T-helper 1 cell (primary cell): Measurements from ENCODE around the gene KMT5B.
"Not testable (repeated sequence)": the region's sequence is repeated elsewhere in the genome, so short reads cannot be mapped to it uniquely, and the experiment has no call there.

Source experiments
- DNase-seq, 5 donors: peaks; one replicate each; pipeline ENCODE4 v3.0.0-alpha.2; 2012 to 2020
- total RNA-seq, 4 donors: gene quantifications; one replicate each; lab custom pipeline; 2026; lab: John Stamatoyannopoulos, UW

Gene KMT5B
- 34.1 to 71.0 (median 63.7) reads per million in 4 donors for total RNA-seq

- DNase-seq, result peak in 1 of 5 donors; percentile 49
Measured at GRCh38 chr11:68213135-68213515, at the start of gene KMT5B. TSS of gene KMT5B (minus strand) at chr11:68213296. CDS start at chr11:68190076, 23,220 bp downstream.

- no peak for DNase-seq
Measured at GRCh38 chr11:68262544-68262827, 49.4 kb upstream of the KMT5B start.

DNA sequence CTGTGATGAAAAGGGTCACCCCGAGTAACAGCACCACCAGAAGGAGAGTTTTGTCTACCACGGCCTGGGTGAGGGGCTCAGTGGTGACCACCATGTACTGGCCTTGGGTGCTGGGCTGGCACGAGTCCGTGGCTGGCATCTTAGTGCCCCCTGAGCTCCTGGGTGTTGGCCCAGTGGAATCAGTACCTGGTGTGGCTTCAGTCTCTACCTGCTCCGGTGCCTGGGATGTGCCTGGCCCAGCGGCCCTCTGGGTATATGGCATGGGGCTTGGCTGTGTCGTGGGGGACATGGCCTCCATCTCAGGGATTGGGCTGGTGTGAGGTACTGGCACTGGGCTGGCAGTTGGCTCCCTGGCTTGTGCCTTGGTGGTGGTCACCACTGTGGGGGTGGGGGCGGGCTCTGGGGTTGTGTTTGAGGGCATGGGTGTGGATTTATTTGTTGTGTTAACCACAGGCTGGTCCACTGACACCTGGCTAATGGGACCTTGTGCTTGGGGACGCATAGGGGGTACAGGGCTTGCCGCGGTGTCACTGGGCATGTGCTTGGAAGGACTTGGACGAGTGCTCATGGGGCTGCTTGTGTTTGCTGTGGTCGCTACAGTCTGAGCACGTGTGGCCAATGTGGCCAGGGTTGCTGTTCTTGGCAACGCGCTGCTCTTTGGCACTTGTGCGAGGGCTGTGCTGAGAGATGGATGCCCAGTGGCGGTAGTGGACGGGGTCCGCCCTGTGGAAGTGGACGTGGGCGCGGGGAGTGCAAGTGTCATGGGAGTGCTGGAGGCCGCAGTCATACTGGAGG is 48.9 kb upstream of the KMT5B start:
- no peak for DNase-seq

- no peak for DNase-seq
Measured at GRCh38 chr11:68261006-68261405, 47.9 kb upstream of the KMT5B start.

DNA sequence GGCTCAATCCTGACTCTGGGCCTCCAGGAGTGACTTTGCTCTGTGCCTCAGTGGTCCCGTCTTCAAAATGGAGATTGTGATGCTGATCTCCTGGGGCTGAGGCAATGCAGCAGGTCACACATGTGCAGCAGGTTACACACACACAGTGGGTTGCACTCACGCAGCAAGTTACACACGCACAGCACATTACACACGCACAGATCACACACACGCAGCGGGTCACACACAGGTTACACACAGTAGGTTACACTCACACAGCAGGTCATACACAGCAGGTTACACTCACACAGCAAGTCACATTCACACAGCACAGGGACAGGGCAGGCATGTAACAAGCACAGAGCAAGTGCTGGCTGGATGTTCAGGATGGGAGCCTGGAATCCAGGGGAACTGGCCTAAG is 47.4 kb upstream of the KMT5B start:
- no peak for DNase-seq

DNA sequence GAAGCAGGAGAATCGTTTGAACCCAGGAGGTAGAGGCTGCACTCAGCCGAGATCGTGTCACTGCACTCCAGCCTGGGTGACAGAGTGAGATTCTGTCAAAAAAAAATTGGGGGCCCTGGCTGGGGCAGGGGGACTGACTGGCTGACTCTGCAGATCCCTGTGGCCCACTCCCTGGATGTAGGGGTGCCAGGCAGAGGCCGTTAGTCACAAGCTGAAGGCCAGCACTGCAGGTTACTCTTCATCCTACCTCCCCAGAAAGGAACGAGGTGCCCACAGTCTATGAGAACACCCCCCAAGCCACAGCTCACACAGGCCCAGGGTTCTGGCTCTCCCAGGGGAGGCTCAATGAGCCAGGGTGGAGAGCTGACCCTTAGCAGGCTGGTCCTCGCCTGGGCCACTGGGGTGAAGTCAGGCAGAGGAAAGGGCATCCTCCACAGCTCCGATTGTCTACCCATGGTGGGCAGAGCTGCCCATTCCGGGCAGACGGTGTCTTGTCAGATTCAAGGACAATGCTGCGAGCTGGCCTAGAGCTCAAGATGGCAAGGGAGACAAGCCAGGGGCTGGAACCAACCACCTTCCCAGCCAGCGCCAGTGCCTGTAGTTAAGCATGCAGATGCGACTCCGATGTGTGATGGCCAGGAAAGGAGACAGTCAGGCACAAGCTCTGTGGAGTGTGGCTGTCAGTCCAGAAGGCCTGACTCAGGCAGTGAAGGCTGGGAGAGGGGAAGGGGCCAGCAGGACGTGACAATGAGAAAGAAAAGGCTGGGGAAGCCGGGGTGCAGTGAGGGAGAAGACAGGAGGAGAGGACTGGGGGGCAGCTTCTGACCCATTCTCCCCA is 46.2 kb upstream of the KMT5B start:
- no peak for DNase-seq

DNA sequence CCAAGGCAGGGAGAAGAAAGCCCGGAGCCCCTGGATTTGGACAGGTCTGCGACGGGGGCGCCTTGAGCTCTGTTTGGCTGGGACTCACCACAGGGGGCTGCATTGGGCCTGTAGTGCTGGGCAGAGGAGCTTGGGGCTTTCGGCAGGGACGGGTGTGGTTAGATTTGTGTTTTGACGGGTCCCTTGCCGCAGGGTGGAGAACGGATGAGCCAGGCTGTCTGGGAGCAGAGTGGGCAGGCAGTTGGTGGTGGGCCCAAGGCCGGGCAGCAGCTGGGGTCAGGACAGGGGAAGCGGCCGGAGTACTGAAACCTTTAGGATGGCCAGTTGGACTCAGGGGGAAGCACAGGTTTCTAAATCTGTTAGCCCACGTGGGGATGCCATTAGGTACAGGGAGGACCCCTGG is 45.3 kb upstream of the KMT5B start:
- no peak for DNase-seq

- peak; percentile 76 to 93 (median 84) for DNase-seq
Measured at GRCh38 chr11:68257477-68258362, 44.6 kb upstream of the KMT5B start.

DNA sequence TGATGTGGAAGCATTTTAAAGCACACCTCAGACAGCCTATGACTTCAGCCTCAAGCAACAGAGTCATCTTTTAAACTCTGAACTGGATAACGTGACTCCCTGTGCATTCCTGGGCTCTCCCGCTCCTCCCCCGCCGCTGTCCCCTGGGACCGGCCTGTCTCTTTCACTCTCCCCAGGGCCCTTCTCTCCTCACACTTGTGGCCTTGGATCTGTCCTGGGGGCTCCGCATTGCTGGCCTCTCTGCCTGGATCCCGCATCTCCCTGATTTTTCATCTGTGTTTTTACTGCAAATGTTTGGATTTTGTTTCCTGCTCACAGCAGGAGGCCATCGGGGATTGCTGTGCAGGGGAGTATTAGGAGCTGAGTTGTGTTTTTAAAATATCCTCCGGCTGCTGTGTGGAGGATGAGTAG is 43.2 kb upstream of the KMT5B start:
- DNase-seq, result no peak

- no peak for DNase-seq
Measured at GRCh38 chr11:68255526-68255925, 42.4 kb upstream of the KMT5B start.

DNA sequence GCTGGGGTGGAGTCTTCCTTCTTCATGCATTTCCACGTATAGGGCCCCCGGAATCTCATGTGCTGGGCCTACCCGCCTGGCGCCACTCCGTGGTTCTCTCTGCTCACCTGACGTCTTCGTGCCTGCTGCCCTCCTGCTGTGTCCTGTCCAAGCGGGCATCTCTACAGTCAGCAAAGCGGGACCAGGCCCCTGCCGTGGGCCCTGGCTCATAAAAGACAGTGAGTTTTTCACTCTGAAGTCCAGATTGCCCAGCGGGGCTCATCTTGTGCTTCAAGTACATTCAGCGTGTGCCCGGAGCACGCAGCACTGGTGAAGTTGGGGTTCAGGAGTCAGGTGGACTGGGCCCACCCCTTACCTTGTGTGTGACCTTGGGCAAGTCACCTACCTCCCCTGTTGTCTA is 41.3 kb upstream of the KMT5B start:
- no peak for DNase-seq

GRCh38 chr11:68251765-68252164 is 38.7 kb upstream of the KMT5B start:
- no peak for DNase-seq

DNA sequence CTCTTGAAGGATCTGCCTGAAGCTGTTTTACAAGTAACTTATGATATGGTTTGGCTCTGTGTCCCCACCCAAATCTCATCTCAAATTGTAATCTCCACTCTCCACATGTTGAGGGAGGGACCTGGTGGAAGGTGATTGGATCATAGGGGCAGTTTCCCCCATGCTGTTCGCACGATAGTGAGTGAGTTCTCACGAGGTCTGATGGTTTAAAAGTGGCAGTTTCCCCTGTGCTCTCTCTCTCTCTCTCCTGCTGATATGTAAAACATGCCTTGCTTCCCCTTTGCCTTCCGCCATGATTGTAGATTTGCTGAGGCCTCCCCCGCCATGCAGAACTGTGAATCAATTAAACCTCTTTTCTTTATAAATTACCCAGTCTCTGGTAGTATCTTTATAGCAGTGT is 31.8 kb upstream of the KMT5B start:
- DNase-seq, result not testable (repeated sequence)

GRCh38 chr11:68243847-68244246 is 30.8 kb upstream of the KMT5B start:
- not testable (repeated sequence) for DNase-seq

- no peak for DNase-seq
Measured at GRCh38 chr11:68242616-68243015, 29.5 kb upstream of the KMT5B start.

- DNase-seq, result no peak
Measured at GRCh38 chr11:68231621-68232020, 18.5 kb upstream of the KMT5B start.

- no peak for DNase-seq
Measured at GRCh38 chr11:68229601-68230000, 16.5 kb upstream of the KMT5B start.

GRCh38 chr11:68226421-68226820 is 13.3 kb upstream of the KMT5B start:
- no peak for DNase-seq

- DNase-seq, result no peak
Measured at GRCh38 chr11:68224606-68225005, 11.5 kb upstream of the KMT5B start.

DNA sequence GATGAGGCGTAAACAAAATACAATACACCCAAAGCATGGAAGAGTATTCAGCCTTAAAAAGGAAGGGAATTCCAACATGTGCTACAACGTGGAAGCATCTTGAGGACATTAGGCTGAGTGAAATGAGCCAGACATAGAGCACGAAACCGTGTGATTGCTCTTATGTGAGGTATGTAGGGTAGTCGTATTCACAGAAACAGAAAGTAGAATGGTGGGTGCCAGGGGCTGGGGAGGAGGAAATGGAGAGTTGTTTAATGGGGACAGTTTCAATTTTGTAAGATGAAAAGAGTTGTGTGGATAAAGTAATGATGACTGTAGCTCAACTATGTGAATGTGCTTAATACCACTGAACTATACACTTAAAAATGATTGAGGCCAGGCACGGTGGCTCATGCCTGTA is 10.2 kb upstream of the KMT5B start:
- no peak for DNase-seq

GRCh38 chr11:68221406-68221805 is 8.3 kb upstream of the KMT5B start:
- no peak for DNase-seq

DNA sequence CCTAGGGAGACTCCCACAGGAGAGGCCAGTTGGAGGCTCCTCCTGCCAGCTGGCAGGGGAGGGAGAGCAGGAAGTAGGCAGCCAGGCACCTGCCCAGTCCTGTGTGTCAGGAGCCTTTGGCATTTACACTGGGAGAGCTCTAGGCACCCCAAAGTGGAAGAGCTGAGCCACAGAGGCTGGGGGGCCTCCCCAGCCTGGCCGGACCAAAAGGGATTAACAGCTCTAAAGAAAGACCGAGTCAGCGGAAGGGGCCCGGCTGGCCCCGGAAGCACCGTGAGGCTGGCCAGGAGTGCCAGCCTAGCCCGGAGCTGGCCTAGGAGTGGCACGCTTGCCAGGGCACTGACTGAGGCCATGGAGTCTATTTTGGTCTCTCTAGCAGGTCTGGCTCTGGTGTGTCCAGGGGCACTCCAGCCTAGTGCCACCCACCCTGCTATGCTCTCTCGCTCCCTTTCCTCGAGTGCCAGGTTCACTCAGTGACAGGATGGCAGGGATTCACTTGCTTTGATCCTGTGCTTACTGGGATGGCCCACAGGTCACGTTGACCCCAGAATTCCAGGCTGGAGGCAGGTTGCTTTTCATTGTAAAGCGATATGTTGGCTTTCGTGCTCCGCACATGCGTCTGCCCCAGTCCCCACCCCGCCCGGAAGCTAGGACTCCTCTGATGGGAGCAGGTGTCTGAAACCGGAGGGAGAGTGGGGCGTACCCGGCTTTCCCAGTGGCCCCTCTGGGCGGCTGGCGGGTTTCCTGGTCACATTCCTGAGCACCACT is 3.3 kb upstream of the KMT5B start:
- DNase-seq, result no peak
